Measurements from ENCODE around the gene ABCC2.

DNA sequence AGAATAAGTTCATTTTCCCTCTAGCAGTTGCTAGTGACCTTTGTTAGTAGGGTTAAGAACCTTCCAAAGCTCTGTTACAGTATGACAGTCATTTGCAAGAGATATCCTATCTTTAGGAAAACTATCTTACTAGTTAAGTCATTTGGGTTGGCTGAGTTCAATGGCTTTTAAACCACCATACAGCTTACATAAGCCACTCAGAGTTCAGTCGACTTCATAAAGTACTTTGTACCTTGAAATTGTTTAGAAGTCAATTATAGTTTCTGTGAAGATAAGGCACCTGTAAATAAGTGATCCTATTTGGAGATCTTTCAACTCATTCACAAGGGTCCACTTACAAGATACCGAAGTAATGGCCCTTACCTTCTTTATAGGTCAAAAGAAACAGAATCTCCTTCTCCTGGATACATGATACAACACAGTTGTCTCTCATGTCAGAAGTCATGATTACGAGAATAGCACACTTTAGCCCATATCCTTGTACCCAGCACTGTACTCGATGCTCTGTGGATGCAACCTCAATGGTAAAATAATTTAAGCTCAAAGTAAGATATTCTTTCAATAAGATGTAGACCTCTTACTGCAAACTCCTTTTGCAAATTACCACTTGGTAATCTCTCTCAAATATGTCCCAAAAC, 11.9 kb upstream of the ABCC2 start:
- TF ChIP-seq, protein P1, sequence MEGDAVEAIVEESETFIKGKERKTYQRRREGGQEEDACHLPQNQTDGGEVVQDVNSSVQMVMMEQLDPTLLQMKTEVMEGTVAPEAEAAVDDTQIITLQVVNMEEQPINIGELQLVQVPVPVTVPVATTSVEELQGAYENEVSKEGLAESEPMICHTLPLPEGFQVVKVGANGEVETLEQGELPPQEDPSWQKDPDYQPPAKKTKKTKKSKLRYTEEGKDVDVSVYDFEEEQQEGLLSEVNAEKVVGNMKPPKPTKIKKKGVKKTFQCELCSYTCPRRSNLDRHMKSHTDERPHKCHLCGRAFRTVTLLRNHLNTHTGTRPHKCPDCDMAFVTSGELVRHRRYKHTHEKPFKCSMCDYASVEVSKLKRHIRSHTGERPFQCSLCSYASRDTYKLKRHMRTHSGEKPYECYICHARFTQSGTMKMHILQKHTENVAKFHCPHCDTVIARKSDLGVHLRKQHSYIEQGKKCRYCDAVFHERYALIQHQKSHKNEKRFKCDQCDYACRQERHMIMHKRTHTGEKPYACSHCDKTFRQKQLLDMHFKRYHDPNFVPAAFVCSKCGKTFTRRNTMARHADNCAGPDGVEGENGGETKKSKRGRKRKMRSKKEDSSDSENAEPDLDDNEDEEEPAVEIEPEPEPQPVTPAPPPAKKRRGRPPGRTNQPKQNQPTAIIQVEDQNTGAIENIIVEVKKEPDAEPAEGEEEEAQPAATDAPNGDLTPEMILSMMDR (conservative IDR thresholded peaks at IDR 0.05; ENCODE audit: low read length), result no peak
- TF ChIP-seq EZH2phosphoT487 (IDR thresholded peaks at IDR 0.05; ENCODE audit: borderline replicate concordance), result no peak

Measured in Loucy (cell line).